Skeletal muscle cell (primary cell): ENCODE data around the gene TMEM271.

ENCODE experiments used
- DNase-seq: peaks from one replicate; pipeline ENCODE4 v3.0.0-alpha.2; 2010; ENCODE audit warnings: low read depth
- H3K4me3 ChIP-seq: 2 replicates; pipeline ENCODE4 v1.5.1; 2011; ENCODE audit warnings: low read depth, mild to moderate bottlenecking, control low read depth, low read length, moderate library complexity

The TMEM271 gene

GRCh38 chr4:576245-576821 is at the start of gene TMEM271:
TMEM271 (minus strand) TSS chr4:576295; CDS start chr4:576062, 233 bp downstream.
- H3K4me3 ChIP-seq: no peak within 1 kb of the TSS
- no peak for DNase-seq

- no peak for DNase-seq
Measured at GRCh38 chr4:625631-626161, 49.6 kb upstream of the TMEM271 start.

GRCh38 chr4:624705-625590 is 48.9 kb upstream of the TMEM271 start, which contains the start of gene PDE6B:
PDE6B (plus strand) TSS chr4:625573; CDS start chr4:625627, 54 bp downstream.
- DNase-seq: no peak
- H3K4me3 ChIP-seq: no peak within 1 kb of the TSS

More at GRCh38 chr4:625631-626161, 49.6 kb upstream of the TMEM271 start:
- H3K4me3 ChIP-seq: no peak overlapping the region

GRCh38 chr4:623914-624566 is 47.9 kb upstream of the TMEM271 start:
- no peak overlapping the region for H3K4me3 ChIP-seq
- no peak for DNase-seq

GRCh38 chr4:622996-623913 is 47.2 kb upstream of the TMEM271 start:
- no peak for DNase-seq
- no peak overlapping the region for H3K4me3 ChIP-seq

- H3K4me3 ChIP-seq: no peak overlapping the region
- DNase-seq: no peak
Measured at GRCh38 chr4:622071-622995, 46.2 kb upstream of the TMEM271 start.

GRCh38 chr4:621296-622070 is 45.4 kb upstream of the TMEM271 start:
- no peak overlapping the region for H3K4me3 ChIP-seq
- no peak for DNase-seq

- H3K4me3 ChIP-seq: no peak overlapping the region
- DNase-seq: no peak
Measured at GRCh38 chr4:620851-621261, 44.8 kb upstream of the TMEM271 start.

GRCh38 chr4:620201-620600 is 44.1 kb upstream of the TMEM271 start:
- no peak for DNase-seq
- H3K4me3 ChIP-seq: no peak overlapping the region

GRCh38 chr4:617644-618641 is 41.8 kb upstream of the TMEM271 start:
- DNase-seq: no peak
- H3K4me3 ChIP-seq: no peak overlapping the region

GRCh38 chr4:616911-617643 is 41.0 kb upstream of the TMEM271 start:
- DNase-seq: no peak
- no peak overlapping the region for H3K4me3 ChIP-seq

GRCh38 chr4:616091-616490 is 40.0 kb upstream of the TMEM271 start:
- DNase-seq: no peak
- H3K4me3 ChIP-seq: no peak overlapping the region

- no peak overlapping the region for H3K4me3 ChIP-seq
- DNase-seq: no peak
Measured at GRCh38 chr4:613126-613525, 37.0 kb upstream of the TMEM271 start.

- no peak overlapping the region for H3K4me3 ChIP-seq
- no peak for DNase-seq
Measured at GRCh38 chr4:612749-613125, 36.6 kb upstream of the TMEM271 start.

- H3K4me3 ChIP-seq: no peak overlapping the region
- no peak for DNase-seq
Measured at GRCh38 chr4:612052-612748, 36.1 kb upstream of the TMEM271 start.
